A673 (cell line): Measurements from ENCODE around the gene TOR2A.

ENCODE experiments used
- CTCF ChIP-seq: fragments of 300-800, 200-600 bp; sonication (generic); conservative IDR thresholded peaks from 2 replicates; pipeline ENCODE4 v1.5.1; 2017; ENCODE audit warnings: low read depth, mild to moderate bottlenecking, antibody characterized with exemption, low read length, moderate library complexity, mixed read lengths
- EZH2 ChIP-seq: fragments of 200-600 bp; sonication (generic); IDR thresholded peaks from 2 replicates; pipeline ENCODE4 v1.6.1; 2017; ENCODE audit warnings: borderline replicate concordance, low read depth, mild to moderate bottlenecking, mixed read lengths, antibody characterized with exemption, low read length; ENCODE audit not compliant: poor library complexity, severe bottlenecking

- no peak for TF ChIP-seq CTCF
- no peak for TF ChIP-seq EZH2
Observed at GRCh38 chr9:127729522-127730256, 5.4 kb downstream of the TOR2A start.
